Ascending aorta (tissue), 2 donors: Measurements from ENCODE around the gene ATG101. TPM values are rescaled to one million over a fixed set of nuclear protein-coding genes. Genes with fewer than 3 reads are reported as not detected.

ENCODE experiments used
- DNase-seq, 2 donors: peaks; one replicate each; pipeline ENCODE4 v3.0.0-alpha.2; 2019; ENCODE audit warnings: low spot score in 2 of 2
- H3K27ac ChIP-seq, 2 donors: fragments of 200-600 bp; sonication (generic); one replicate each; pipeline ENCODE4 v1.5.1; 2016 to 2017; ENCODE audit warnings: mild to moderate bottlenecking in 1 of 2
- H3K27me3 ChIP-seq: fragments of 200-600 bp; sonication (generic); one replicate; pipeline ENCODE4 v1.5.1; 2017
- H3K36me3 ChIP-seq, 2 donors: fragments of 200-600 bp; sonication (generic); one replicate each; pipeline ENCODE4 v1.5.1; 2016
- H3K4me1 ChIP-seq, 2 donors: fragments of 200-600 bp; sonication (generic); one replicate each; pipeline ENCODE4 v1.5.1; 2016 to 2017; ENCODE audit warnings: mild to moderate bottlenecking in 1 of 2
- H3K4me3 ChIP-seq, 2 donors: fragments of 200-600 bp; sonication (generic); one replicate each; pipeline ENCODE4 v1.5.1; 2016 to 2017; ENCODE audit warnings: mild to moderate bottlenecking in 1 of 2
- H3K9me3 ChIP-seq, 2 donors: fragments of 200-600 bp; sonication (generic); one replicate each; pipeline ENCODE4 v1.5.1; 2016
- intact Hi-C: fragments of 100-400 bp; cut with DNase I; formaldehyde crosslinking; loops from one replicate; pipeline ENCODE4 v1.15.1; 2023
- total RNA-seq: library from RNA; depleted of rRNA; stranded (reverse); fragments of >200 nt; gene quantifications from one replicate; pipeline ENCODE4 v1.1.0, GENCODE V29; 2016
- TF ChIP-seq, protein P1 (sequence below), 3 experiments: fragments of 200-600 bp in 2 of 3; fragments of 450-650 bp in 1 of 3; sonication (generic) in 2 of 3; IDR thresholded peaks; one replicate each; pipeline ENCODE4 v1.5.1; 2016 to 2019; ENCODE audit warnings: antibody characterized with exemption in 3 of 3, mild to moderate bottlenecking in 1 of 3, moderate library complexity in 1 of 3

Gene ATG101
- total RNA-seq, 1 donor from 2014 or later: 39.8 TPM

GRCh38 chr12:52081263-52081733 lies 11.5 kb downstream of the ATG101 start:
- H3K4me3 ChIP-seq: no peak overlapping the region
- peaks cover 7 to 21% of the 10 kb centered on the region in 2 donors for H3K4me1 ChIP-seq
- peak overlapping the region; percentile 50 to 67 for H3K27ac ChIP-seq
- peaks cover 20 to 27% of the 10 kb centered on the region in 2 donors for H3K36me3 ChIP-seq
- intact Hi-C loops: no loop called here
- TF ChIP-seq, protein P1, sequence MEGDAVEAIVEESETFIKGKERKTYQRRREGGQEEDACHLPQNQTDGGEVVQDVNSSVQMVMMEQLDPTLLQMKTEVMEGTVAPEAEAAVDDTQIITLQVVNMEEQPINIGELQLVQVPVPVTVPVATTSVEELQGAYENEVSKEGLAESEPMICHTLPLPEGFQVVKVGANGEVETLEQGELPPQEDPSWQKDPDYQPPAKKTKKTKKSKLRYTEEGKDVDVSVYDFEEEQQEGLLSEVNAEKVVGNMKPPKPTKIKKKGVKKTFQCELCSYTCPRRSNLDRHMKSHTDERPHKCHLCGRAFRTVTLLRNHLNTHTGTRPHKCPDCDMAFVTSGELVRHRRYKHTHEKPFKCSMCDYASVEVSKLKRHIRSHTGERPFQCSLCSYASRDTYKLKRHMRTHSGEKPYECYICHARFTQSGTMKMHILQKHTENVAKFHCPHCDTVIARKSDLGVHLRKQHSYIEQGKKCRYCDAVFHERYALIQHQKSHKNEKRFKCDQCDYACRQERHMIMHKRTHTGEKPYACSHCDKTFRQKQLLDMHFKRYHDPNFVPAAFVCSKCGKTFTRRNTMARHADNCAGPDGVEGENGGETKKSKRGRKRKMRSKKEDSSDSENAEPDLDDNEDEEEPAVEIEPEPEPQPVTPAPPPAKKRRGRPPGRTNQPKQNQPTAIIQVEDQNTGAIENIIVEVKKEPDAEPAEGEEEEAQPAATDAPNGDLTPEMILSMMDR (IDR thresholded peaks at IDR 0.05): no peak
- H3K27me3 ChIP-seq: no peaks in the 10 kb centered on the region
- H3K9me3 ChIP-seq: no peaks in the 10 kb centered on the region
- no peak for DNase-seq

DNA sequence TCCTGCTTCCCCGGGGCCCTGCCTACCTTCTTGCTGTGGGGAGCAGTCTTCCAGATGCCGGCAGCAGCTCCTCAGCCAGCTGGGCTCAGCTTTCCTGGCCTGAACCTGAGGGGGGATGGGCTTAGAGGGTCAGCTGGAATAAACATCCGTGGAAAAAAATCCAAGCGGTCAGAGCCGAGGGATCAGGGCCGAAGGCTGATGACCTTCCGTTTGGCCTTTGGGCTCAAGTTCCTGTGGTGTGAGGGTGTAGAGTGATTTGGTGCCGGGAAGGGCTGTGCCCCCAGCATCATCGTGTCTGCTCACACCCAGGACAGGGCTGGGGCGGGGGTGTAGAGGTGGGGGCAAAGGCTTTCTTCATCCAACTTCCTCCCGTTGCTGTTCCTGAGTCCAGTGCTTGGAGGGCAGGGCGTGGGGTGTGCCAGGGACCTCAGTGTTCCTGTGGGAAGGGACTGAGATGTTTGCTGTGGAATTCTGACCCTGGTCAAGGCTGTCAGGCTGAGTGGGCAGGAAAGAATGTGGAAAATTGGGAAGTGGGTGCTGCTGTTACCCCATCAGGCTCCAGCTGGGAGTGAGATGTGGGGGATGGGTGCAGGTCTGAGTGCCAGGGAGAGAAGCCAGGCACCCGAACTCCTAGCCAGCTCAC lies 12.4 kb downstream of the ATG101 start:
- TF ChIP-seq, protein P1 (IDR thresholded peaks at IDR 0.05): no peak
- no peak for DNase-seq
- Histone ChIP-seq H3K27ac (peak overlapping the region; percentile 50 to 67), H3K4me3 (no peak overlapping the region), H3K36me3 (peaks cover 12 to 18% of the 10 kb centered on the region in 2 donors), H3K27me3 (no peaks in the 10 kb centered on the region), H3K4me1 (peaks cover 7 to 21% of the 10 kb centered on the region in 2 donors), H3K9me3 (no peaks in the 10 kb centered on the region)
- intact Hi-C loops: no loop called here

- intact Hi-C loops: no loop called here
- Histone ChIP-seq H3K4me1 (peaks cover 7 to 21% of the 10 kb centered on the region in 2 donors), H3K36me3 (peaks cover 7 to 14% of the 10 kb centered on the region in 2 donors), H3K27ac (peak overlapping the region; percentile 50 to 67), H3K27me3 (no peaks in the 10 kb centered on the region), H3K9me3 (no peaks in the 10 kb centered on the region), H3K4me3 (no peak overlapping the region)
- no peak for DNase-seq
- TF ChIP-seq, protein P1 (IDR thresholded peaks at IDR 0.05): no peak
These were observed 12.8 kb downstream of the ATG101 start for GRCh38 chr12:52082669-52082987.

GRCh38 chr12:52082988-52083637 lies 13.3 kb downstream of the ATG101 start:
- H3K4me1 ChIP-seq: peaks cover 7 to 21% of the 10 kb centered on the region in 2 donors
- peak overlapping the region in 1 of 2 donors; percentile 67 for H3K27ac ChIP-seq
- TF ChIP-seq, protein P1 (IDR thresholded peaks at IDR 0.05): peak; percentile 93 to 99 (median 97)
- no peaks in the 10 kb centered on the region for H3K9me3 ChIP-seq
- peak in 1 of 2 donors; percentile 79 for DNase-seq
- peaks cover 3 to 11% of the 10 kb centered on the region in 2 donors for H3K36me3 ChIP-seq
- intact Hi-C loops: loop anchor here (1.0 kb wide), 2 partner anchors 58 to 79 kb away; no protein-coding TSS in a partner anchor
- H3K4me3 ChIP-seq: no peak overlapping the region
- H3K27me3 ChIP-seq: no peaks in the 10 kb centered on the region

- peaks cover 7 to 21% of the 10 kb centered on the region in 2 donors for H3K4me1 ChIP-seq
- intact Hi-C loops: loop anchor here (1.0 kb wide), 2 partner anchors 58 to 79 kb away; no protein-coding TSS in a partner anchor
These were observed 13.8 kb downstream of the ATG101 start for GRCh38 chr12:52083638-52083996.

More at GRCh38 chr12:52083638-52083996, 13.8 kb downstream of the ATG101 start:
- H3K27ac ChIP-seq: no peak overlapping the region
- DNase-seq: no peak
- TF ChIP-seq, protein P1 (IDR thresholded peaks at IDR 0.05): no peak
- no peak overlapping the region for H3K4me3 ChIP-seq
- no peaks in the 10 kb centered on the region for H3K9me3 ChIP-seq
- no peaks in the 10 kb centered on the region for H3K27me3 ChIP-seq
- H3K36me3 ChIP-seq: peaks cover 3 to 8% of the 10 kb centered on the region in 2 donors
